GM18517 (cell line): ENCODE measurements around the gene COG5.

ENCODE experiments used
- ATAC-seq: cut with Tn5 transposase; IDR thresholded peaks from one replicate; pipeline ENCODE4 v1.9.1; 2021; ENCODE audit warnings: mild to moderate bottlenecking, moderate library complexity; ENCODE audit not compliant: unreplicated experiment

COG5 gene

GRCh38 chr7:107201795-107202450 is 361.8 kb downstream of the COG5 start:
- ATAC-seq: no peak

- no peak for ATAC-seq
Observed at GRCh38 chr7:107196834-107197610, 366.7 kb downstream of the COG5 start.

DNA sequence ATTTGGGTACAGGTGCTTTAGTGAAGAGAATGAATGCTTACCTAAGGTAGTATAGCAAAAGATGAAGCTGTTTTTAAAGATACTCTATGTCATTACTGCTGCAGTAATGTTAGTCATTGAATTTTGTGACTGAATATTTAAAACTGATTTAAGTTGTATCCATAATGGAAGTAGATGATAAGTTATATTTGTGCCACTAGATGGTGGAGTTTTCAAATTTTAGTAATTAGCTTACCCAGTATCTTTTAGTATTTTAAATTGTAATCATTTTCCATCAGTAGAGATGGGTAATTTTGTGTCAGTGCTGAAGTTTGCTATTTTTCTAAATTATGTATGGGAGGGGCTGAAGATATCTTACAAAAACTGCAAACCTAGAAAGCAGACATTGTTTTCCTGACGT is 369.7 kb downstream of the COG5 start:
- no peak for ATAC-seq

GRCh38 chr7:107190090-107190489 is 373.6 kb downstream of the COG5 start:
- no peak for ATAC-seq

DNA sequence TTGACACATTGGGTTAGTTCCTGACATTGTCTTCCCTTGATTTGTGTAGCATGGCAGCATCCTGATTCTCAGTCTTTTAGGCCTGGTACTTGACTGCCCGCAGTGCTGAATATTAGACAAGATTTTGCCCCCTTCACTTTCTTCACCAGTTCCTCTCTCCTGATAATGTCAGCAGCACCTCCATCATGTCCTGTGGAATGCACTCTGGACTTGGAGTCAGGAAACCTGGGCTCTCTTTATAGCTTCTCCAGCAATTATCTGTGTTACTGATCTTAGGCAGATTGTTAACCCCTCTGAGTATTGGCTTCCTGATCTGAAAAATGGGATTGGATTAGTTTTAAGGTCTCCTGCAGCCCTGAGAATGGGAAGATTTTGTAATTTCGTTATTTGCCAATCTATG is 375.9 kb downstream of the COG5 start:
- ATAC-seq: no peak

GRCh38 chr7:107186240-107186639 is 377.5 kb downstream of the COG5 start:
- no peak for ATAC-seq

DNA sequence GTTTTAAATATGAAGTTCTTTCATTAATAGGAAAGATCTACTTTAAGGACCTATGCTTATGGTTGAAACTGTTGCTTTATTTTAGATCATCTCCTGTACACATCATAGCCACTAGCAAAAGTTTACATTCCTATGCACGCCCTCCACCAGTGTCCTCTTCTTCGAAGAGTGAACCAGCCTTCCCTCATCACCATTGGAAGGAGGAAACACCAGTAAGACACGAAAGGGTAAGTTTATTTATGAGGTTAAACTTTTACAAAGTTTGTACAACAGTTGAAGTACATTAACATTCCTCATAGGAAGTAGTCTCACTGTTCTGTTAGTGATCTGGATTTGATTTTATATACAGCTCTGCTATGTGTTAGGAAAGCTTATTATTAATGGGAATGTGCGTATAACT is 378.0 kb downstream of the COG5 start:
- no peak for ATAC-seq

DNA sequence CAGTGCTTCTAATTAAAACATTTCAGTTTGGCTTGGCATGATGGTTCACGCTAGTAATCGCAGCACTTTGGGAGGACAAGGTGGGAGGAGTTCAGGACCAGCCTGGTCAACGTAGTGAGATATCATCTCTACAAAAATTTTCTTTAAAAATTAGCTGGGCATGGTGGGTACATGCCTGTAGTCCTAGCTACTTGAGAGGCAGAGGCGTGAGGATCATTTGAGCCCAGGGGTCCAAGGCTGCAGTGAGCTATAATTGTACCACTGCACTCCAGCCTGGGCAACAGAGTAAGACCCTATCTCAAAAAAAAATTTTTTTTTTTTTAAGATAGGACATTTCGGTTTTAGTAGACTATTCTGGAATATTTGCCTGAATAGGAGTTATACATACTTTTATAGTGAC is 382.5 kb downstream of the COG5 start:
- no peak for ATAC-seq

DNA sequence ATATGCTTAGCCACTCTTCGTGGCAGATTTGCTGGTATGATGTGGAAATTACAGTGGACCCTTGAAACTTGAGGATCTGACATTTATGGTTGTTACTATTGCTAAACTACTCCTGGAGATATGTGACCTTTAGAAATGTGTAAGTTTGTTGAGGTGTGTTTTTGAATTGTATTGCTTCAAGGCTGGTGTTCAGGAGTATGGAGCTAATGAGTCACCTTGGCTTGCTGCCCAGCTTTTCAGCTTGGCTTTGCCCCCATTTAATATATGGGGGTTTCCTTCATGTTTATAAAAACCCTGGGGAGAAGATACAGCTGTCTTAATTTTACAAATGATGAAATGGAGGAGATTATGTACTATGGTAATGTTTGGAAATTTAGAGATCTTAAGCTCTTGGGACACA is 383.3 kb downstream of the COG5 start:
- no peak for ATAC-seq

DNA sequence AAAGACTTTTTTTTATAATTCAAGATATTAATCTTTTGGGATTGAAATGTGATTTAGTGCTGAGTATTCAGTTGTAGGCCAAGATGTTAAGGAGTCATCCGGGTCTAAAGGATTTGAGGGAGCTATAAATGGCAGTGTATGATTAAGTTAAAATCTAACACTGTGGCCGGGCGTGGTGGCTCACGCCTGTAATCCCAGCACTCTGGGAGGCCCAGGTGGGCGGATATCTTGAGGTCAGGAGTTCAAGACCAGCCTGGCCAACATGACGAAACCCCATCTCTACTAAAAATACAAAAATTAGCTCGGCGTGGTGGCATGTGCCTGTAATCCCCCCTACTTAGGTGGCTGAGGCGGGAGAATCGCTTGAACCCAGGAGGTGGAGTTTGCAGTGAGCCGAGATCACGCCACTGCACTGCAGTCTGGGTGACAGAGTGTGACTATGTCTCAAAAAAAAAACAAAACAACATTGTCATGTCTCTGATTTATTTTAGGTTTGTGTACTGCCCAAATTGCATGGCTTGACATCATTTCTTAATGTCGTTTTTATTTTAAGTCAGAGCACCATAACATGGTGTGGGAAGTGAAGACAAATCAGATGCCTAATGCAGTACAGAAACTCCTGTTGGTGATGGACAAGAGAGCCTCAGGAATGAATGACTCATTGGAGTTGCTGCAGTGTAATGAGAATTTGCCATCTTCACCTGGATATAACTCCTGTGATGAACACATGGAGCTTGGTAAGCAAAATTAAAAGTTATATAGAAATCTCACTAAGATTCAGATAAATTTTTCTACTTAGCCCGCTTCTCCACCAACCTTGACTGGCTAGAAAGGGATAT is 384.2 kb downstream of the COG5 start:
- ATAC-seq: no peak

- peak; percentile 56 for ATAC-seq
Observed at GRCh38 chr7:107173691-107174406, 389.9 kb downstream of the COG5 start.

DNA sequence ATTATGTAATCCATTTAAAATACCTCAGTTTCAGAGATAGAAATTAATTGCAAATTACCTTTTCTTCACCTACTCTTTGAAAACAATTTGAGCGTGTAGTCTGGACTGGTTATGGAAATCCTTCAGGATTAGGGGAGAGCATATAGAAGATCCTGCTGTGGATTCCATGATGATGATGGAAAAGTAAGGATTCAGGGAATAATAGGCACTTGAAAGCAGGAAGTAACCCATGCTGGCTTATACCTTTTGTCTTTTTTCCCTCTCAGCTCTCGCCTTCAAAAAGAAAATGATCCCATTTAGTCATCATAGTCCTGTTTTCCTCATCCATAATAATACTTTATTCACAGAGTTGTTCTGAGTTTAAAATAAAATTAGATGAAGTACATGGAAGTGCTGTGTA is 390.5 kb downstream of the COG5 start:
- no peak for ATAC-seq

GRCh38 chr7:107172276-107173032 is 391.3 kb downstream of the COG5 start:
- ATAC-seq: no peak

- ATAC-seq: no peak
Observed at GRCh38 chr7:107171496-107171895, 392.2 kb downstream of the COG5 start.

GRCh38 chr7:107170051-107170915 is 393.4 kb downstream of the COG5 start:
- ATAC-seq: no peak

- ATAC-seq: peak; percentile 21
Observed at GRCh38 chr7:107169120-107170050, 394.3 kb downstream of the COG5 start.

DNA sequence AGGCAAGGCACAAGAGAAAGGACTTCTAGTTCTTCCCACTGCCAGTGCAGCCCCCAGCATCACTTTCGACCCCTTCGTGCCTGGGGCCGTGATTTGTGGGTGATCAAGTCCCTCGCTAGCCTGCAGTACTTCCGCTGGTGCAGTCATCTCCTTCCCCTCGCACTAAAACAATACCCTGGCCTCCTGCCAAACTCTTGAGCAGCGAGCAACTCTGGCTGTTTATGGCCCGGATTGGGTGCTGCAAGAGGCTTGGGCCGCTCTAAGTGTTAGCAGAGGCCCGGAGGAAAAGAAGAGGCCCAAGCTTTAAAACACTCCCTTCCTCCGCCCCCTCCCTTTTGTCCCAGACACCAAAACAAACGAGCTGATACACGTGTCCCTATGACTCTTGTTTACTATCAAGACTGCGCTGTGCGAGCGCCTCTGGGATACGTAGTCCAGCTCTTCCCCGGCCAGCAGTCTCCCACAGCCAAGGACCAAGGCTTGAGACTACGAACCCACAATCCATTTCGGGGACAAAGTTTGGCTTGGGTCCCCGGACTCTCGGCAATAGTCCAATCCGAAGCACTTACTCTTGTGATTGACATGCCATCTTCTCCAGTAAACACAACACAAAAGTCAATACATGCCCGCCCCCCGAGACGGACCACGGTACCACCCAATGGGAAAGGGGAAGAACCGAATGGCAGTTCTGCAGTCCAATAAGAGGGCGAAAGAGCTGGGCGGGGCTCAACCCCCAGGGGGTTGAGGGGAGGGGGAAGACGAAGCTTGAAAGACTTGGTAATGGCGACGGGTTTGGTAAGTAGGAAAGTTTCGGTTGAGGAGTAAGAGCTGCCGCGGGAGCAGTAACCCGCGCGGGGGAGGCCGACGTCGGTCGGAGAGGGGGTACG is 395.2 kb downstream of the COG5 start, which contains the start of gene HBP1:
HBP1 (plus strand) TSS at position 771 of the 887 bp plus-strand sequence. CDS start 10,891 bp downstream, outside the sequence.
- ATAC-seq: peak; percentile 93
